HCT116 (cell line): Measurements from ENCODE around the gene PI4KA. TPM values are rescaled to one million over a fixed set of nuclear protein-coding genes. Genes with fewer than 3 reads are reported as not detected.

Source experiments
- ATAC-seq: fragments of 200-7000 bp; cut with Tn5 transposase; 2 replicates; pipeline ENCODE4 v1.9.1; 2020; ENCODE audit warnings: mild to moderate bottlenecking, moderate library complexity
- BruUV-seq: library from RNA; stranded (reverse); fragments of 400-500 nt; replicated peaks from 2 replicates; lab custom pipeline; 2021; lab: Mats Ljungman, UMichigan
- CTCF ChIA-PET: fragments of 300-600 bp; sonication (Branson Sonifier 250); formaldehyde crosslinking; loops from one replicate; lab custom pipeline; 2021; ENCODE audit warnings: antibody characterized with exemption; lab: Charles Lee
- POLR2A ChIA-PET: fragments of 300-600, 350-600 bp; sonication (Branson Sonifier 250); formaldehyde crosslinking; loops from one replicate; lab custom pipeline; 2021; ENCODE audit warnings: antibody characterized with exemption; lab: Charles Lee
- RAD21 ChIA-PET, 2 experiments: fragments of 300-600 bp; sonication (Branson Sonifier 250); formaldehyde crosslinking; loops; one replicate each; lab custom pipeline; 2023; ENCODE audit warnings: low total read pairs in 2 of 2; ENCODE audit not compliant: uncharacterized antibody in 2 of 2, unreplicated experiment in 2 of 2, low non-redundant PET in 1 of 2; lab: Charles Lee
- DNase-seq: peaks from one replicate; pipeline ENCODE4 v3.0.0-alpha.2; 2010; ENCODE audit warnings: low read depth, low spot score
- H2AFZ ChIP-seq: fragments of 200-600 bp; shearing (Covaris generic), sonication (generic); 2 replicates; pipeline ENCODE4 v1.6.1; 2017; ENCODE audit warnings: low read depth, mixed run types, mixed read lengths, antibody characterized with exemption, low read length; ENCODE audit not compliant: poor library complexity, severe bottlenecking
- H3K27ac ChIP-seq: 2 replicates; pipeline ENCODE4 v1.5.1; 2012; ENCODE audit warnings: low read depth, low read length
- H3K27me3 ChIP-seq: fragments of 200-600 bp; sonication (generic); 2 replicates; pipeline ENCODE4 v1.6.1; 2016; ENCODE audit warnings: mixed run types, low read length, mixed read lengths; ENCODE audit not compliant: insufficient read depth
- H3K36me3 ChIP-seq, 2 experiments: fragments of 200-500 bp in 1 of 2; fragments of 200-600 bp in 1 of 2; sonication (Bioruptor generic) in 1 of 2; sonication (generic) in 1 of 2; 2 replicates each; pipeline versions ENCODE4 v1.5.1 to v1.6.1; 2014 to 2016; ENCODE audit warnings: low read length in 2 of 2, inconsistent platforms in 1 of 2, mixed read lengths in 1 of 2, mixed run types in 1 of 2; ENCODE audit not compliant: insufficient read depth in 2 of 2, control insufficient read depth in 1 of 2
- H3K4me1 ChIP-seq, 2 experiments: fragments of 200-600 bp in 1 of 2; sonication (generic) in 1 of 2; 2 replicates each; pipeline versions ENCODE4 v1.5.1 to v1.6.1; 2012 to 2017; ENCODE audit warnings: low read length in 2 of 2, inconsistent platforms in 1 of 2, mild to moderate bottlenecking in 1 of 2, mixed read lengths in 1 of 2, mixed run types in 1 of 2, moderate library complexity in 1 of 2; ENCODE audit not compliant: insufficient read depth in 2 of 2, control insufficient read depth in 1 of 2
- H3K4me2 ChIP-seq: fragments of 200-600 bp; sonication (generic); 2 replicates; pipeline ENCODE4 v1.6.1; 2017; ENCODE audit warnings: mixed run types, low read length, mixed read lengths
- H3K4me3 ChIP-seq, 2 experiments: fragments of 200-600 bp in 1 of 2; sonication (generic) in 1 of 2; replicated peaks in 1 of 2; 2 replicates each; pipeline ENCODE4 v1.5.1; 2011 to 2016; ENCODE audit warnings: low read length in 2 of 2, control low read depth in 1 of 2, low read depth in 1 of 2, mild to moderate bottlenecking in 1 of 2, mixed read lengths in 1 of 2, mixed run types in 1 of 2
- H3K79me2 ChIP-seq: fragments of 200-600 bp; sonication (generic); 2 replicates; pipeline ENCODE4 v1.6.1; 2017; ENCODE audit warnings: mild to moderate bottlenecking, mixed run types, low read length, moderate library complexity, mixed read lengths; ENCODE audit not compliant: insufficient read depth
- H3K9ac ChIP-seq: fragments of 200-600 bp; sonication (generic); 2 replicates; pipeline ENCODE4 v1.6.1; 2016; ENCODE audit warnings: low read length, mixed read lengths
- H3K9me2 ChIP-seq: fragments of 200-600 bp; sonication (generic), shearing (Covaris generic); 2 replicates; pipeline ENCODE4 v1.6.1; 2017; ENCODE audit warnings: mixed run types, mild to moderate bottlenecking, moderate library complexity; ENCODE audit not compliant: insufficient read depth
- H3K9me3 ChIP-seq, 2 experiments: fragments of 200-500 bp in 1 of 2; fragments of 200-600 bp in 1 of 2; sonication (Bioruptor generic) in 1 of 2; sonication (generic) in 1 of 2; 2 replicates each; pipeline ENCODE4 v1.6.1; 2014 to 2017; ENCODE audit warnings: low read length in 2 of 2, mixed read lengths in 2 of 2, inconsistent platforms in 1 of 2, low read depth in 1 of 2, mild to moderate bottlenecking in 1 of 2, mixed run types in 1 of 2, moderate library complexity in 1 of 2; ENCODE audit not compliant: control insufficient read depth in 1 of 2, insufficient read depth in 1 of 2
- H4K20me1 ChIP-seq: fragments of 200-600 bp; sonication (generic), shearing (Covaris generic); 2 replicates; pipeline ENCODE4 v1.6.1; 2017; ENCODE audit warnings: mixed run types, mild to moderate bottlenecking, moderate library complexity; ENCODE audit not compliant: insufficient read depth
- CBX3 ChIP-seq: IDR thresholded peaks from 2 replicates; pipeline ENCODE4 v1.6.1; 2012; ENCODE audit warnings: low read depth
- CEBPB ChIP-seq: IDR thresholded peaks from 2 replicates; pipeline ENCODE4 v1.6.1; 2012; ENCODE audit warnings: low read depth
- EGR1 ChIP-seq: IDR thresholded peaks from 2 replicates; pipeline ENCODE4 v1.6.1; 2012; ENCODE audit warnings: low read depth
- ELF1 ChIP-seq: IDR thresholded peaks from 2 replicates; pipeline ENCODE4 v1.6.1; 2012; ENCODE audit warnings: low read depth, borderline replicate concordance
- EZH2 ChIP-seq: fragments of 200-600 bp; sonication (generic); IDR thresholded peaks from 2 replicates; pipeline ENCODE4 v1.6.1; 2017; ENCODE audit warnings: antibody characterized with exemption, mixed run types
- FOSL1 ChIP-seq: IDR thresholded peaks from 2 replicates; pipeline ENCODE4 v1.6.1; 2012; ENCODE audit warnings: low read depth
- POLR2A ChIP-seq: IDR thresholded peaks from 2 replicates; pipeline ENCODE4 v1.7.0; 2011; ENCODE audit warnings: borderline replicate concordance; ENCODE audit not compliant: insufficient read depth, insufficient read length; ENCODE audit errors: extremely low read depth
- POLR2AphosphoS5 ChIP-seq: IDR thresholded peaks from 2 replicates; pipeline ENCODE4 v1.6.1; 2011; ENCODE audit warnings: mild to moderate bottlenecking, low read depth, low read length, moderate library complexity
- REST ChIP-seq: IDR thresholded peaks from 2 replicates; pipeline ENCODE4 v1.6.1; 2012; ENCODE audit warnings: low read depth
- SIN3A ChIP-seq: IDR thresholded peaks from 2 replicates; pipeline ENCODE4 v1.6.1; 2012; ENCODE audit warnings: low read depth
- SP1 ChIP-seq: IDR thresholded peaks from 2 replicates; pipeline ENCODE4 v1.6.1; 2012; ENCODE audit warnings: low read depth
- TCF7L2 ChIP-seq: IDR thresholded peaks from 2 replicates; pipeline ENCODE4 v1.7.0; 2011; ENCODE audit warnings: borderline replicate concordance, inconsistent platforms; ENCODE audit not compliant: insufficient read depth, insufficient read length; ENCODE audit errors: extremely low read depth
- ZFX ChIP-seq: fragments of 450-650 bp; IDR thresholded peaks from 2 replicates; pipeline ENCODE4 v1.6.1; 2017
- intact Hi-C: fragments of 100-400 bp; cut with micrococcal nuclease; formaldehyde crosslinking; loops from 2 replicates; pipeline ENCODE4 v1.10.0; 2022
- total RNA-seq: library from RNA; stranded (reverse); gene quantifications from one replicate; pipeline ENCODE4 v1.2.1, GENCODE V29; 2021; ENCODE audit not compliant: unreplicated experiment
- TF ChIP-seq, protein P1 (sequence below): IDR thresholded peaks from 2 replicates; pipeline ENCODE4 v1.6.1; 2012
- TF ChIP-seq, protein P2 (sequence below): IDR thresholded peaks from 2 replicates; pipeline ENCODE4 v1.6.1; 2011; ENCODE audit warnings: mild to moderate bottlenecking, low read length, moderate library complexity; ENCODE audit not compliant: insufficient replicate concordance; ENCODE audit errors: extremely low read depth
- TF ChIP-seq, protein P3 (sequence below): IDR thresholded peaks from 2 replicates; pipeline ENCODE4 v1.6.1; 2012

Gene PI4KA
- total RNA-seq, 1 experiment from 2014 or later: 59.6 TPM

GRCh38 chr22:20868025-20868962 is 9.7 kb upstream of the PI4KA start:
- no peaks in the 10 kb centered on the region for H3K79me2 ChIP-seq
- BruUV-seq: no TSS peak
- TF ChIP-seq ELF1 (no peak), SP1 (no peak), REST (no peak), POLR2AphosphoS5 (no peak), CEBPB (no peak), EZH2 (no peak), TCF7L2 (no peak), ZFX (no peak), EGR1 (no peak), SIN3A (no peak), POLR2A (no peak), FOSL1 (no peak), CBX3 (no peak)
- TF ChIP-seq, protein P1, sequence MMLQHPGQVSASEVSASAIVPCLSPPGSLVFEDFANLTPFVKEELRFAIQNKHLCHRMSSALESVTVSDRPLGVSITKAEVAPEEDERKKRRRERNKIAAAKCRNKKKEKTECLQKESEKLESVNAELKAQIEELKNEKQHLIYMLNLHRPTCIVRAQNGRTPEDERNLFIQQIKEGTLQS: no peak
- TF ChIP-seq, protein P2, sequence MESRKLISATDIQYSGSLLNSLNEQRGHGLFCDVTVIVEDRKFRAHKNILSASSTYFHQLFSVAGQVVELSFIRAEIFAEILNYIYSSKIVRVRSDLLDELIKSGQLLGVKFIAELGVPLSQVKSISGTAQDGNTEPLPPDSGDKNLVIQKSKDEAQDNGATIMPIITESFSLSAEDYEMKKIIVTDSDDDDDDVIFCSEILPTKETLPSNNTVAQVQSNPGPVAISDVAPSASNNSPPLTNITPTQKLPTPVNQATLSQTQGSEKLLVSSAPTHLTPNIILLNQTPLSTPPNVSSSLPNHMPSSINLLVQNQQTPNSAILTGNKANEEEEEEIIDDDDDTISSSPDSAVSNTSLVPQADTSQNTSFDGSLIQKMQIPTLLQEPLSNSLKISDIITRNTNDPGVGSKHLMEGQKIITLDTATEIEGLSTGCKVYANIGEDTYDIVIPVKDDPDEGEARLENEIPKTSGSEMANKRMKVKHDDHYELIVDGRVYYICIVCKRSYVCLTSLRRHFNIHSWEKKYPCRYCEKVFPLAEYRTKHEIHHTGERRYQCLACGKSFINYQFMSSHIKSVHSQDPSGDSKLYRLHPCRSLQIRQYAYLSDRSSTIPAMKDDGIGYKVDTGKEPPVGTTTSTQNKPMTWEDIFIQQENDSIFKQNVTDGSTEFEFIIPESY: no peak
- TF ChIP-seq, protein P3, sequence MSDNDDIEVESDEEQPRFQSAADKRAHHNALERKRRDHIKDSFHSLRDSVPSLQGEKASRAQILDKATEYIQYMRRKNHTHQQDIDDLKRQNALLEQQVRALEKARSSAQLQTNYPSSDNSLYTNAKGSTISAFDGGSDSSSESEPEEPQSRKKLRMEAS: no peak
- no peak overlapping the region for H3K9ac ChIP-seq
- H4K20me1 ChIP-seq: no peaks in the 10 kb centered on the region
- H3K4me1 ChIP-seq: peaks cover 5 to 11% of the 10 kb centered on the region in 2 experiments; a peak in 3 of 4 replicates
- ATAC-seq: no peak
- no peak overlapping the region for H3K4me3 ChIP-seq
- ChIA-PET CTCF (interaction anchor here (1.6 kb wide), 1 partner anchor 17 kb away, joined by 5 read pairs; no protein-coding TSS in a partner anchor), POLR2A (no interaction called here), RAD21 (no interaction called here)
- no peak overlapping the region for H3K27ac ChIP-seq
- intact Hi-C loops: no loop called here
- H3K36me3 ChIP-seq: 0 out of 4 replicates have a peak, but pooled peaks cover 0 to 2% of the 10 kb centered on the region in 2 experiments
- no peak overlapping the region for H2AFZ ChIP-seq
- H3K9me2 ChIP-seq: no peaks in the 10 kb centered on the region
- no peak for DNase-seq
- H3K27me3 ChIP-seq: no peaks in the 10 kb centered on the region
- no peaks in the 10 kb centered on the region for H3K9me3 ChIP-seq
- no peak overlapping the region for H3K4me2 ChIP-seq
